Loucy (cell line): Measurements from ENCODE around the gene PRSS57.

Experiments
- EZH2phosphoT487 ChIP-seq: fragments of 200-600 bp; IDR thresholded peaks from 2 replicates; pipeline ENCODE4 v1.6.1; 2018; ENCODE audit warnings: antibody characterized with exemption, mild to moderate bottlenecking, moderate library complexity, borderline replicate concordance
- TF ChIP-seq, protein P1 (sequence below): fragments of 200-600 bp; sonication (generic); conservative IDR thresholded peaks from 2 replicates; pipeline ENCODE4 v1.5.1; 2014; ENCODE audit warnings: mild to moderate bottlenecking, antibody characterized with exemption, low read length

DNA sequence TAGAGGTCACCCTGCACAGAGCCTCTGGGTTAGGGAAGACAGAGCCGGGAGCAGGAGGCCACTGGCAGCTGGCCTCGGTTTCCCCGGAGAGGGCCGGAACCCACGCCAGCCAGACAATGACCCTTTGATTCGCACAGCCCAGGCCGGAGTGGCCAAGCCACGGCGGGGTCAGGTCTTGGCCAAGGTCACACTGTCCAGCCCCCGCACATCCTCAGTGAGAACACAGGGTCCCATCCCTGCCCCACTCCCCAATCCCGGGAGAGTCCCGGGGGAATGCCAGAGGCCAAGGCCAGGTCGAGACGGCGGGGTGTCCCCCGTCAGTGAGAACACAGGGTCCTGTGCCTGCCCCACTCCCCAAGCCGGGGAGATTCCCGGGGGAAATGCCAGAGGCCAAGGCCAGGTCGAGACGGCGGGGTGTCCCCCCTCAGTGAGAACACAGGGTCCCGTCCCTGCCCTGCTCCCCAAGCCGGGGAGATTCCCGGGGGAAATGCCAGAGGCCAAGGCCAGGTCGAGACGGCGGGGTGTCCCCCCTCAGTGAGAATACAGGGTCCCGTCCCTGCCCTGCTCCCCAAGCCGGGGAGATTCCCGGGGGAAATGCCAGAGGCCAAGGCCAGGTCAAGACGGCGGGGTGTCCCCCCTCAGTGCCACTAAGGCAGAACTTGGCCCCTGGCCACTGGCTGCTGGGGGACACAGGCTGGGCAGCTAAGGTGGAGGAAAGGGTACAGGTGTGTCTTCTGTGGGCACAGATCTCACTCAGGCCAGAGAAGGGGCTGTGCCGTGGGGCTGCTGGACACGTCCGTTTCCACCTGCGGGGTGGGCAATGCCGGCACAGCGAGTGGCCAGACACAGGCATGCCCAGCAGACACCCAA lies 20.7 kb downstream of the PRSS57 start:
- TF ChIP-seq, protein P1, sequence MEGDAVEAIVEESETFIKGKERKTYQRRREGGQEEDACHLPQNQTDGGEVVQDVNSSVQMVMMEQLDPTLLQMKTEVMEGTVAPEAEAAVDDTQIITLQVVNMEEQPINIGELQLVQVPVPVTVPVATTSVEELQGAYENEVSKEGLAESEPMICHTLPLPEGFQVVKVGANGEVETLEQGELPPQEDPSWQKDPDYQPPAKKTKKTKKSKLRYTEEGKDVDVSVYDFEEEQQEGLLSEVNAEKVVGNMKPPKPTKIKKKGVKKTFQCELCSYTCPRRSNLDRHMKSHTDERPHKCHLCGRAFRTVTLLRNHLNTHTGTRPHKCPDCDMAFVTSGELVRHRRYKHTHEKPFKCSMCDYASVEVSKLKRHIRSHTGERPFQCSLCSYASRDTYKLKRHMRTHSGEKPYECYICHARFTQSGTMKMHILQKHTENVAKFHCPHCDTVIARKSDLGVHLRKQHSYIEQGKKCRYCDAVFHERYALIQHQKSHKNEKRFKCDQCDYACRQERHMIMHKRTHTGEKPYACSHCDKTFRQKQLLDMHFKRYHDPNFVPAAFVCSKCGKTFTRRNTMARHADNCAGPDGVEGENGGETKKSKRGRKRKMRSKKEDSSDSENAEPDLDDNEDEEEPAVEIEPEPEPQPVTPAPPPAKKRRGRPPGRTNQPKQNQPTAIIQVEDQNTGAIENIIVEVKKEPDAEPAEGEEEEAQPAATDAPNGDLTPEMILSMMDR = no peak
- no peak for TF ChIP-seq EZH2phosphoT487
